HepG2 (cell line): ENCODE measurements around the gene C20orf204.

Experiments
- ATF3 ChIP-seq: sonication (generic); formaldehyde crosslinking; IDR thresholded peaks from 2 replicates; pipeline ENCODE4 v1.4.0; 2020; ENCODE audit warnings: missing genetic modification reagents
- ETV6 ChIP-seq: sonication (generic); formaldehyde crosslinking; conservative IDR thresholded peaks from 2 replicates; pipeline ENCODE4 v1.4.0; 2020; ENCODE audit warnings: missing genetic modification reagents
- MAF1 ChIP-seq: sonication (generic); formaldehyde crosslinking; IDR thresholded peaks from 2 replicates; pipeline ENCODE4 v1.5.0; 2020; ENCODE audit warnings: missing genetic modification reagents, borderline replicate concordance
- SP1 ChIP-seq, 2 experiments: fragments of 450-650 bp in 1 of 2; sonication (generic) in 1 of 2; formaldehyde crosslinking in 1 of 2; IDR thresholded peaks; 2 replicates each; pipeline versions ENCODE4 v1.4.0 to v1.6.1; 2016 to 2020; ENCODE audit warnings: missing genetic modification reagents in 1 of 2

- TF ChIP-seq SP1 (IDR thresholded peaks at IDR 0.05) (no peak), SP1 (CRISPR knock-in tag; IDR thresholded peaks at IDR 0.05) (no peak), ATF3 (CRISPR knock-in tag) (no peak), ETV6 (CRISPR knock-in tag) (no peak), MAF1 (CRISPR knock-in tag) (no peak)
These were observed 45.0 kb downstream of the C20orf204 start for GRCh38 chr20:64080813-64081623.
